Measurements from ENCODE around the gene DNAJC6. TPM values are rescaled to one million over a fixed set of nuclear protein-coding genes. Genes with fewer than 3 reads are reported as not detected.

Gene DNAJC6
- total RNA-seq (2022; extraction: Qiagen RNA extraction): 5.4 to 9.2 TPM (median 7.2 TPM) in 5 replicates

DNA sequence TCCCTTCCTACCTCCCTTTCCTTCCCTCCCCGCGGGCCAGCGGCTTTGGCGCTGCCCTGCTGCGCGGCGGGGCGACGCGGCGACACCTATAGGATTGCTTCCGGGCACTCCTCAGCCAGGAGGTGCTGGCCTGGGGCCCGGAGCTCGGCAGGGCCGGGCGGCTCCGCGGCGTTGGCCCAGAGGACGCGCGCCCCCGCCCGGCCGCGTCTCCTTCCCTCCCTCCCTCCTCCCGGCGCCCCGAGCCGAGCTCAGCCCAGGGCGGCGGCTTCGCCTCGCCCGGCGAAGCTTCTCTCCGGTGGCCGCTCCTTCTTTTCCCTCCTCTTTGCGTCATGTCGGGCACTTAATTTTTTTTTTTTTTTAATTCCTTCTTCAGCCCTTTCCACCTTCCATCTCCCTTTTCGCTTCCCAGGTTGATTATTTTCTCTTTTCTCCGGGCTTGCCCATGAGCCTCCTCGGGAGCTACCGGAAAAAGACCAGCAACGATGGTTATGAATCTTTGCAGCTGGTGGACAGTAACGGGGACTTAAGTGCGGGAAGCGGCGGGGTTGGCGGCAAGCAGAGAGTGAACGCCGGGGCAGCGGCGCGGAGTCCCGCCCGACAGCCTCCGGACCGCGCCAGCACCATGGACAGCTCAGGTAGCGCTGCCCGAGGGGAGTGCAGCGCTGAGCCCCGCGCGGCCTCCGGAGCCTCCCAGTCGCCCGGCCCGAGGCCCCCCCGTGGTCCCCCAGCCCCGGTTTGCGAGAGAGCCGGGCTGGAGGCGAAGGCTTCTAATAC is at the start of gene DNAJC6:
Gene DNAJC6, plus strand, starts transcription at position 240 of the 774 bp plus-strand sequence. Its CDS starts 203 bp downstream, at position 443.

GRCh38 chr1:65420590-65421350 is 111.4 kb downstream of the DNAJC6 start, which contains the start of the genes LEPR and LEPROT:
LEPR (plus strand) TSS chr1:65420668; CDS start chr1:65565566, 144,898 bp downstream.
LEPROT (plus strand) TSS chr1:65420668; CDS start chr1:65420725, 57 bp downstream.

Other genes starting within 250 kb of the DNAJC6 start
- gene AK4, start 161.3 kb upstream of the DNAJC6 start, total RNA-seq (2022; extraction: Qiagen RNA extraction): 29.1 to 32.7 TPM (median 31.3 TPM) in 5 replicates
- 2.1 to 3.2 TPM (median 2.9 TPM) in 5 replicates for gene LEPR, start 111.1 kb downstream of the DNAJC6 start, total RNA-seq (2022; extraction: Qiagen RNA extraction)
- 40.9 to 49.0 TPM (median 46.3 TPM) in 5 replicates for gene LEPROT, start 111.1 kb downstream of the DNAJC6 start, total RNA-seq (2022; extraction: Qiagen RNA extraction)

Data from A549 treated with Hydrocortisone at 1 μM for 4 hours (cell line).